Brain pericyte (primary cell): ENCODE data around the gene UTP11.

ENCODE experiments used
- DNase-seq: peaks from one replicate; pipeline ENCODE4 v3.0.0-alpha.2; 2012; ENCODE audit warnings: low read depth, low spot score

Gene UTP11

GRCh38 chr1:38003261-38004250 is 9.0 kb upstream of the UTP11 start:
- no peak for DNase-seq

GRCh38 chr1:38004284-38005108 is 8.0 kb upstream of the UTP11 start:
- no peak for DNase-seq

- DNase-seq = no peak
Observed at GRCh38 chr1:38005195-38006007, 7.1 kb upstream of the UTP11 start, which contains the start of gene FHL3. Gene FHL3 (minus strand): TSS chr1:38005514. CDS start chr1:37999412, 6,102 bp downstream.

GRCh38 chr1:38006008-38006828 is 6.3 kb upstream of the UTP11 start:
- no peak for DNase-seq

GRCh38 chr1:38009088-38009840 is 3.3 kb upstream of the UTP11 start:
- peak; percentile 77 for DNase-seq

GRCh38 chr1:38009841-38010180 is 2.7 kb upstream of the UTP11 start:
- no peak for DNase-seq

- DNase-seq = no peak
Observed at GRCh38 chr1:38013227-38013622, 691 bp downstream of the UTP11 start.

GRCh38 chr1:38014171-38014570 is 1.6 kb downstream of the UTP11 start:
- no peak for DNase-seq

GRCh38 chr1:38014724-38015424 is 2.3 kb downstream of the UTP11 start:
- DNase-seq = no peak

- no peak for DNase-seq
Observed at GRCh38 chr1:38015978-38016725, 3.6 kb downstream of the UTP11 start.

- no peak for DNase-seq
Observed at GRCh38 chr1:38018864-38019343, 6.4 kb downstream of the UTP11 start.

- DNase-seq = no peak
Observed at GRCh38 chr1:38020396-38020795, 7.9 kb downstream of the UTP11 start.

- no peak for DNase-seq
Observed at GRCh38 chr1:38021969-38022368, 9.4 kb downstream of the UTP11 start.

- DNase-seq = no peak
Observed at GRCh38 chr1:38022810-38023209, 10.3 kb downstream of the UTP11 start.

GRCh38 chr1:38025233-38025632 is 12.7 kb downstream of the UTP11 start:
- DNase-seq = no peak

- DNase-seq = no peak
Observed at GRCh38 chr1:38025664-38026063, 13.1 kb downstream of the UTP11 start.

- DNase-seq = no peak
Observed at GRCh38 chr1:38026592-38027200, 14.2 kb downstream of the UTP11 start.
